ENCODE measurements around the gene TMEM51.

The TMEM51 gene

DNA sequence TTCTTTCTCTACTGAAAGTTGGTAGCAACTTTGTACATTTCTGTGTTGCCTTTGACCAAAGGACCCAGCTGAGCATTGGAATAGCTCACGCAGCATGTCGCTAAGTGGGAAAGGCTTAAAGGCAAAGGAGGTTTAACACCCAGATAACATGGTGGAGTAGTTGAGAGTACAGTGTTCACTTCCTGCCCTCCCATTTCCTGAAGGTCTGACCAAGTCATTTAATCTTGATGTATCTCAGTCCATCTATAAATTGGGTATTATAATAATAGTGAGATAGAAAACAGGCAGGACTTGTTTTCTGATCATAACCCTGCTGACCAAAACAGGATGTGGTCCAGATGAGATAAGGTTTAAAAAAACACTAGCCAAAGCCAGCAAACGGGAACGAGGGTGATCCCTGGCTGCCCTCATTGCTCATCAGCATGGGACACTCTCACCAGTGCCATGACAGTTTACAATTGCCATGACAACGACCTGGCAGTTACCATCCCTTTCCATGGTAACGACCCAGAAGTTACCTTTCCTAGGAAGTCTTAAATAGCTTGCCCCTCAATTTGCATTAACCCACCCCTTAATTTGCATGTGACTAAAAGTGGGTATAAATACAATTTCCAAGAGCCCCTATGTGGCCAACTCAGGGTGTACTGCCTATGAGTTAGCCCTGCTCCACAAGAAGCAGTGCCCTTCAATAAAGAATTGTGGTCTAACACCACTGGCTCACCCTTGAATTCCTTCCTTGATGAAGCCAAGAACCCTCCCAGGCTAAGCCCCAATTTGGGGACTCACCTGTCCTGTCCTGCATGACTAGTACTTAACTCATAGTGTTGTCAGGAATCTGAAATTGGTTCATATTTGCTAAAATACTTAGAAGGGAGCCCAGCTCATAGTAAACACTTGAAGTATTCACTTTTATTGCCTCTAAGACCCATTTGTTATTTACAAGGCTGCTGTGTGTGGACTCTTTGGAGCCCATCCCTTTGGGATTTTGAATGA is 65.0 kb downstream of the TMEM51 start:
- peak; percentile 63 for DNase-seq (ENCODE audit: low spot score)

DNA sequence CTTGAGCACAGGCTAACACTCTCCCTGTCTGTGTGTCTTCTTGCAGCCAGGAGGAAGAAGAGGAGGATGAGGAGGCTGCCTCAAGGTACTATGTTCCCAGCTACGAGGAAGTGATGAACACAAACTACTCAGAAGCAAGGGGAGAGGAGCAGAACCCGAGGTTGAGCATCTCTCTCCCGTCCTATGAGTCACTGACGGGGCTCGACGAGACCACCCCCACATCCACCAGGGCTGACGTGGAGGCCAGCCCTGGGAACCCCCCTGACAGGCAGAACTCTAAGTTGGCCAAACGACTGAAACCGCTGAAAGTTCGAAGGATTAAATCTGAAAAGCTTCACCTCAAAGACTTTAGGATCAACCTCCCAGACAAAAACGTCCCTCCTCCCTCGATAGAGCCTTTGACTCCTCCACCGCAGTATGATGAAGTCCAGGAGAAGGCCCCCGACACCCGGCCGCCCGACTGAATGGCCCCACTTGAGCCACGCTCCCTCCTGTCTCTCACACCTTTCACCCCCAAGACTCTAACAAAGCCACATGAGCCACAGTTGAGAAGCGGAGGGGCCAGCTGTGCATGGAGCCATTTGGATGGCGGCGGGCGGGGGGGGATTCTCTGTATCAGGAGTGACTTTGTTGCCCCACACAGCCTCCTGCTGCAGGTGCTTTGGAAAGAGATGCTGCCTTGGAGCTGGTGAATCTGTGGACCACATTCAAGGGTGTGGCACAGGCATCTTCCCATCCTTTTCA is 65.9 kb downstream of the TMEM51 start:
- no peak for DNase-seq (ENCODE audit: low spot score)

DNA sequence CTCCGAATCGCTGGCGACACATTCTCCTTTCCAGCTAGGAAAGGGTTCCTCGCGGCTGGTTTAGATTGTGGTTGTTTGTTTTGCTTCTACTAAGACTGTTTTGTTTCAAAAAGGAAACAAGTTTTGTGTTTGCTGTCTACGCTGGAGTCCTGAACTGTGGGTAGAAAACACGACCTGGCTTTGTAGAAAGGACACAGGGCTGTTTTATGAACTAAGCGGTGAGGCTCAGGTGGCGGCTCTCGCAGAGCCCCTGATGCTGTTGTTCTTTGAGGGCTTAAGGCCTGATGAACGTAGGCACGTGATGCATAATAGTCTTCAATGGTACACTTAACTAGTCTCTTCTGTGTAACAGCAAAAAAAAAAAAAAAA is 66.5 kb downstream of the TMEM51 start:
- DNase-seq (ENCODE audit: low spot score): no peak

DNA sequence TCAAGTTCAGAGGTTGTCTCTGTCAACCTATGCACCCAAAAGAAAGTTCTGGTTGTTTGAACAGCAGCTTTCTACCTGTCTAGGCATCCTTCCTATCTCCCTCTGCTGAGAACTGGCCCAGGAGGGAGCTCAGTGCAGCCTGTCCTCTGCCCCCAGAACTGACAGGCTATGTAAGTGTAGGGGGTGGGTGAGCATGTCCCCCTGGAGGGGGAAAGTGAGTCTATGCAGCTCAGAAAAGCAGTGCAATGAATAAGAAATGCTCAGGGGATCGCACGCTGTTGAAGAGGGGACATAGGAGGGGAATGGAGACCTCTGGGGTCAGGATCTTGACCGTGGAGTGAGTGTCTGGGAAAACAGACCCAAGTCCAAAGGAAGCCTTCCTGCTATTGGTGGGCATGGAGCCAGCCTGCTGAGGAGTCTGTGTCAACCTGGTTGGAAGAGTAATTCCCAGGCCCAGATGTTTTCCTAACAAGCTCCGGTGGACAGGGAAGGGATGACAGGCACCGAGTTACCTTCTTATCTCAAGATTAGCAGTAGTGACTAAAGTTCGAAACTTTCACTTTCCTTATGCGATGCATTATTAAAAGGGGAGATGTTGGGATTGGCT is 67.4 kb downstream of the TMEM51 start:
- no peak for DNase-seq (ENCODE audit: low spot score)

DNA sequence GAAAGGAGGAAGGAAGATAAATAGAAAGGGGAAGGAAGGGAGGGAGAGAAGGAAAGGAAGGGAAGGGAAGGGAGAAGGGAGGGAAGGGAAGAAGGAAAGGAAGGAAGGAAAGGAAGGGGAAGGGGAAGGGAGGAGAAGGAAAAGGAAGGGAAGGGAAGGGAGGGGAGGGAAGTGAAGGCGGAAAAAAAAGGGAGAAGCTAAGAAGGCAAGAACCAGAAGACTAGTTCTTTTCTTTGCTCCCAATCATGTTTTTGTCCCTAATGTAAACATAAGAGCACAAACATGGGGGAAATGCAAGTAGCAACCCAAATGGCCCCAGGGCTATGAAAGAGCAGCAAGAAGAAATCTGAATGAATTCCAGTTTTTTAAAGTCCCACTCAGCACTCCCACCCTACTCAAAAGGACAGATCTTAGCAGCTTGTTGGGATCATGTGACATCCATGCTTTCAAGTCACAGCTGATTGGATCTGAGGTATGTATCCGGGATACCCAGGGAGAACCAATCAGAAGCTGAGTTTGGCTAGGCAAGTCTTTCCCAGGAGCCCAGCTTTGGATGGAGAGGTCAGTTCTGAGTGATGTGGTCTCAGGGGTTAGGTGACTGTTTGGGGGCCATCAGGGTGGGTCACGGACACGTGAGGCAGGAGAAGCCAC is 69.2 kb downstream of the TMEM51 start:
- DNase-seq (ENCODE audit: low spot score): no peak

DNA sequence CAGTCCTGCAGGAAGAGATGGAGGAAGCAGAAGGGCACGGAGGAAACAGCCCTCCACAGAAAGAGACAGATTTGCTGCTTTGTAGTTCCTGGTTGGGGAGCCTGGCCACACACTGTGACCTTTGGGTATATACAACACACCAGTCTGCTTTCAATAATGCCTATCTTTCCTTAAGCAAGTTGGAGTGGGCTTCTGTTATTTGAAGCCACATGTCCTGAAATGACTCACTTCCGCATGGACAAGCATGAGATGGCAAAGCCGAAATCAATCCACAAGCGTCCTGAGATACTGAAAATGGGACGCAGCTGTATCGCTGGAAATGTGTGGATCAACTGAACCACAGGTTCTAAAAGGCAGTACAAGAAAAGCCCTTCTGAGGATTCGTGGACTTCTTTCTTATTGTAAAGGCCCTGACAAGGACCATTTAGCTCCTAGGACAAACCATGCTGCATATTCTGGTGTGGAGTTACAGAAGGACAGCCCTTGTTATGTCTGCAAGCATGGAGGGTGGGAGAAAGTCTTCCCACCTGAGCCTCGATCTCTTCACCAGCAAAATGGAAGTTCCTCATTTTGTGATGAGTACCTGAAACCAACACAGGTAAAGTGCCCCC is 70.8 kb downstream of the TMEM51 start:
- DNase-seq (ENCODE audit: low spot score): peak; percentile 55

DNA sequence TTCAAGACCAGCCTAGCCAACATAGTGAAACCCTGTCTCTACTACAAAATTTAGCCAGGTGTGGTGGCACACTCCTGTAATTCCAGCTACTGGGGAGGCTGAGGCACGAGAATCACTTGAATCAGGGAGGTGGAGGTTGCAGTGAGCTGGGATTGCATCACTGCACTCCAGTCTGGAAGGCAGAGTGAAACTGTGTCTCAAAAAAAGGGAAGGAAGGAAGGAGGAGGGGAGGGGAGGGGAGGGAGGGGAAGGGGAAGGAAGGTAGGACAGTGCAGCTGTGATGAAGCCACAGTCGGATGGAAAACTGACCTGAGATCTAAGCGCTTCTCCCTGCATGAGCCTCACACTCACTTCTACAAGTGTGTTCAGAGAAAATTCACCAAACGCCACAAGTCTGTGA is 71.4 kb downstream of the TMEM51 start:
- no peak for DNase-seq (ENCODE audit: low spot score)

DNA sequence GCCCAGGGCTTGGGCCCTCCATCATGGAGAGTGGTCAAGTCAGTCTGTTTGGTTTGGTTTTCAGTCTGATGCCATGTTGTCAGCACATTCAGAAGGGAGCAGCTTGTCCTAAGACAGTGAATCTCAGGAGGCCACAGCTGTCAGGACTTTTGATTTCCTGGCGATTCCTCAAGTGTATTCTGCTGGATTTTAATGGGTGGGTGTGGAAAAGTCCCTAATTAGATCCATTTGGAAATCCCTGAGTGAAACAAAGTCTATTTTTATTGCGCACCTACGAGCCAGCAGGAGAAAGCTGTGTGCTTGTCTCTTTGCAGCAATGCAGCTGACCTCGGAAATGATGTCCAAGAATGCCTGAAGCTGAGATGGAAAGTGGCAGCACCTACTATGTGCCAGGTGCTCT is 71.9 kb downstream of the TMEM51 start:
- DNase-seq (ENCODE audit: low spot score): no peak

DNA sequence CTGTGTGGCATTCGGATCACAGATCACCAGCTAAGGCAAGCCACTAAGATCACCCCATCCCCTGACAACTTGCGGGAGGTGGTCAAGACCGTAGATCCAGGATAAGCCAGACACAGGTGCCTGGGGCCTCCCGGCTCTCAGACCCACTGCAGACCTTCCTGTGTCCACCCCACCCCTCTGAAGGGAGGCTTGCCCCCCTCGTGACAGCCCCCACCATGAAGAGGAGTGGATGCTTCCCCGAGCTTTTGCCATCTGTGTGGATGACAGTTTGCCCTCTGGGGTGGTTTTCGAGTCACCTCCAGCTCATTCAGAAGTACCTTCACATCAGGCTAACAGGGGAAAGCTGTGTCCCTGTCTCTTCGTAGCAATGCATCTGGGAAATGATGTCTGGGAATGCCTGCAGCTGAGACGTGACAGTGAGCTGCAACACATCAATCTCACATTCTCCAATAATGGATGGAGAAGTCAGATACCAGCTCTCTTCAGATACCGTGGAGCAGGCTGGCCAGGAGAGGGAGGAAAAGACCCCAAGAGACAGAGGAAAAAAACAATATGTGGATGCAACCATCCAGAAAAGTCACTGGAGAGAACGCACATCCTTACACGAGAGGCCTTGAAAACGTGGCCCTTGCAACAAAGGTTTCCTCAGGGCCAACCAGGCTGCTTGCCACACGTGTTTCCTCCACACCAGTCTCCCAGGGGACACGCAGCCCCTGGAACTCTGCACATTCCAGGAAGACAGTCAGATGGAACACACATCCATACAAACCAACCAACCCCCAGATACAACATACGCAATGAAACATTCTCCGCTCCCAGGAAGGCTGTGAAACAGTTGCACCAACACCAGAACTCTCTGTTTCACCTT is 73.1 kb downstream of the TMEM51 start:
- no peak for DNase-seq (ENCODE audit: low spot score)

DNA sequence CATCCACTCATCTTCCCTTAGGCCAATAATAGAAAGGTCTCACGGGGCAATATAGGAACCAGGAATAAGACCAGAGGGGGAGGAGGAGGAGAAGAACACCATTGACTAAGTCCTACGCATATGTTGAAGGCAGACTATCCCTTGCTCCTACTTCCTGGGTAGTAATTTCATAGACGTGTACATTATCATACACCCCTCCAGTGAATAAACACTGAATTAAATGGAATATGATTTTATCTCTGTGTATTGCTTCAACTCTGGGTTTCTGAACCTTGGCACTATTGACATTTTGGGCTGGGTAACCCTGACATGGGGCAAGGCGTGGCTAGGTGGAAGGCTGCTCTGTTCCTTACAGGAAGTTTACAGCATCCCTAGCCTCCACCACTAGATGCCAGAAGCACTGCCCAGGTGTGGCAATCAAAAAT is 76.2 kb downstream of the TMEM51 start:
- DNase-seq (ENCODE audit: low spot score): no peak

DNA sequence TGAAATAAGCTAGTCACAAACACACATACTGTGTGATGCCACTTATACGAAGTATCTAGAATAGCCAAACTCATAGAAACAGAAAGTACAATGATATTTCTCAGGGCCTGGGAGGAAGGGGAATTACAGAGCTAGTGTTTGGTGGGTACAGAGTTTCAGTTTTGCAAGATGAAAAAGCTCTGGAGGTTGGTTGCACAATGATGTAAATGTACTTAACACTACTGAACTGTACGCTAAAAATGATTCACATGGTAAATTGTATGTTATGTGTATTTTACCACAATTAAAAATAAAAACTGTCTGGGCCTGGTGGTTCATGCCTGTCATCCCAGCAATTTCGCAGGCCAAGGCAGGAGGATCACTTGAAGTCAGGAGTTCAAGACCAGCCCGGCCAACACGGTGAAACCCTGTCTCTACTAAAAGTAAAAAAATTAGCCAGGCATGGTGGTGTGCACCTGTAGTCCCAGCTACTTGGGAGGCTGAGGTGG is 78.2 kb downstream of the TMEM51 start:
- no peak for DNase-seq (ENCODE audit: low spot score)

DNA sequence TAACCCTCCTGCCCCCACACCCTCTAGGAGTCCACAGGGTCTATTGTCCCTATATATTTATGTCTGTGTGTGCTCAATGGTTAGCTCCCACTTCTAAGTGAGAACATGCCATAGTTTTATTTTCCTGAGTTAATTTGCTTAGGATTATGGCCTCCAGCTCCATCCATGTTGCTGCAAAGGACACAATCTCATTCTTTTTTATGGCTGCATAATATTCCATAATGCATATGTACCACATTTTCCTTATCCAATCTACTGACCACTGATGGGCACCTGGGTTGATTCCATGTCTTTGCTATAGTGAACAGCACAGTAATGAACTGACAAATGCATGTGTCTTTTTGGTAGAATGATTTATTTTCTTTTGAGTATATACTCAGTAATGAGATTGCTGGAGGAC is 80.1 kb downstream of the TMEM51 start:
- DNase-seq (ENCODE audit: low spot score): no peak

DNA sequence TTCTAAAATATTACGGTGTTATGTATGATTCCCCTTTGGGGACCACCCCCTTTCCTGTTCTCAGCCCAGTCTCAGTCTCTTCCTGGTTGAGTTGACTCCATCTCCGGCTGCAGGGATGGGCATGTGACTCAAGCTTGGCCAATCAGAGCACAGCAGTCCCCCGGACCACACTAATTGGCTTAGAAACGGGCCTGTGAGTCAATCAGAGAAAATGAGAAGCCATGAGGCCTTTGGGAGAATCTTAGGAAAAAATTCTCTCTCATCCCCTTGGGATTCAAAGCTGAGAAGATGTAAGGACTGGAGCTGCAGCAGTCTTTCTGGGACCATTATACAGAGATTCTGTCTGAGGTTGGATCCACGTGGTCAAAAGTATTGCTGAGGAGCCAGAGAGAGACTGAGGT is 82.8 kb downstream of the TMEM51 start:
- no peak for DNase-seq (ENCODE audit: low spot score)

DNA sequence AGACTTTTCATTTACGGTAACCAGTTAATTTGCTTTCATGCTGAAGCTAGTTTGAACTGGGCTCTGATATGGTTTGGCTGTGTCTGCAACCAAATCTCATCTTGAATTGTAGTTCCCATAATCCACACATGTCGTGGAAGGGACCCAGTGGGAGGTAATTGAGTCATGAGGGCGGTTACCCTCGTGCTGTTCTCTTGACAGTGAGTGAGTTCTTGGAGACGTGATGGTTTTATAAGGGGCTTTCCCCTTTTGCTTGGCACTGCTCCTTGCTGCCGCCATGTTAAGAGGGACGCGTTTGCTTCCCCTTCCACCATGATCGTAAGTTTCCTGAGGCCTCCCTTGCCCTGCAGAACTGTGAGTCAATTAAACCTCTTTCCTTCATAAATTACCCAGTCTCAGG is 83.2 kb downstream of the TMEM51 start:
- no peak for DNase-seq (ENCODE audit: low spot score)

DNA sequence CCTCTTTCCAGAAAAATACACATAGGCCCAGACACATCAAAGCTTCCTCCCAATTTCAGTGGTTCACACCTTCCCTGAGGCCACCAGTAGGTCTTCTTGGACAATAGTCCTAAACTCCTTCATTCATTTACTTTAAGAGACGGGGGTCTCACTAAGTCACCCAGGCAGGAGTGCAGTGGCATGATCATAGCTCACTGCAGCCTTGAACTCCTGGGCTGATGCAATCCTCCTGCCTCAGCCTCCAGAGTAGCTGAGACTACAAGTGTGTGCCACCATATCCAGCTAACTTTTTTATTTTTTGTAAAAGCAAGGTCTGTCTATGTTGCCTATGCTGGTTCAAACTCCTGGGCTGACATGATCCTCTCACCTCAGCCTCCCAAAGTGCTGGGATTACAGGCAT is 85.2 kb downstream of the TMEM51 start:
- DNase-seq (ENCODE audit: low spot score): no peak

DNA sequence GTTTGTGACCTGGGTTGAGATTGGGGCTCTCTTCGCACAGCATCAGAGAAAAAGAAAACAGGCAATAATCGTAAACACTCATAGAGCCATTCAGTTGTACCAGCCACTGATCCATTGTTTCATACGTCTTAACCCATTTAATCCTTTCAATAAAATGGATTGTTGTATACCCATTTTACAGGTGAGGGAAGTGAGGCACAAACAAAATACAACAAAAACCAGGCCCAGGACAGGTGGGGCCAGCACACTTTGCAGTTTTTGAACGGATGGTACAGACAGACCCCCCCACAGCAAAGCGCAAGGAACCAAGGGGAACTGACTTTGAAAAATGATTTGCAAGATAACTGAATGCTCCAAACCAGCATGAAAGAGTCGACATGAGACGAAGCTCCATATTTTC is 89.2 kb downstream of the TMEM51 start:
- DNase-seq (ENCODE audit: low spot score): no peak

DNA sequence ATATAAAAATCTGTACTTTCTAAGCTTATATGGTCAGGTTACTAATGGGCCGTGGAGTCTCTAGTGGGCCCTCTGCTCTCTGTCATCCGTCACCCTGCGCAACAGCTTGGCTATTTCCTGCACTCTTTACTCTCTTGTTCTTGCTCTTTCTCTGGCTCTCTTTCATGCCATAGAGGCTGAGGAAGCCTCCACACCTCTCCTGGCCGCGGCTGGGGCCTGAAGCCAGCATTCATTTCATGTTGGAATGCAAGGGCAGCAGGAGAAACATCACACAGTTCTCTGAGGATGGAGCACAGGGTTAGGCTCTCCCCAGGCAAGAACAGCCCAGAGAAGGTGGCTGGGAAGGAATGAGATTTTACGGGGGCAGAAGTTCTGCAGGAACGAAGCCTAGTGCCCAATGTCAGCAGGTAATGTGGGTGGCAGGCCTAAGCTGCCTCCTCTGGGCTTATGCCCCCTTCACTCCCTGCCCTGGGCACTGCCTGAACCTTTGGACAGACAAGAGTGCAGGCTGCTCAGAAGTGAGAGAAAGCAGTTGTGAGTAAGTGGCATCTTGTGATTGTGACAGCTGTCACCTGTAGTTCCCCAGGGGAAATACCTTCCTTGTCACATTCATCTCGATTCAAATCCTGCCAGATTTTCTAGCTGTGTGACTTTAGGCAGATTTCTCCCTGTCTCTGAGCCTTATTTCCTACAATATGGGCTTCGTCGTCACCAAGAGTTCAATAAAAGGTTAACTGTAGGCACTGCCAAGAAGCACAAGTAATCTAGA is 89.9 kb downstream of the TMEM51 start:
- DNase-seq (ENCODE audit: low spot score): no peak

DNA sequence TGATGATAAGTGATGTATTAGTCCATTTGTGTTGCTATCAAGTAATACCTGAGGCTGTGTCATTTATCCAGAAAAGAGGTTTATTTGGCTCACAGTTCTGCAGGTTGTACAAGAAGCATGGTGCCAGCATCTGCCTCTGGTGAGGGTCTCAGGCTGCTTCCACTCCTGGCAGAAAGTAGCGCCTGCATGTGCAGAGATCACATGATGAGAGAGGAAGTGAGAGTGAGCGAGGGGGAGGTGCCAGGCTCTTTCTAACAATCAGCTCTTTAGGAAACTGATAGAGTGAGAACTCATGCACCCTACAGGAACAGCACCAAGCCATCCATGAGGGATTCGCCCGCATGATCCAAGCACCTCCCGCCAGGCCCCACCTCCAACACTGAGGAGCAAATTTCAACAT is 91.3 kb downstream of the TMEM51 start:
- DNase-seq (ENCODE audit: low spot score): no peak

DNA sequence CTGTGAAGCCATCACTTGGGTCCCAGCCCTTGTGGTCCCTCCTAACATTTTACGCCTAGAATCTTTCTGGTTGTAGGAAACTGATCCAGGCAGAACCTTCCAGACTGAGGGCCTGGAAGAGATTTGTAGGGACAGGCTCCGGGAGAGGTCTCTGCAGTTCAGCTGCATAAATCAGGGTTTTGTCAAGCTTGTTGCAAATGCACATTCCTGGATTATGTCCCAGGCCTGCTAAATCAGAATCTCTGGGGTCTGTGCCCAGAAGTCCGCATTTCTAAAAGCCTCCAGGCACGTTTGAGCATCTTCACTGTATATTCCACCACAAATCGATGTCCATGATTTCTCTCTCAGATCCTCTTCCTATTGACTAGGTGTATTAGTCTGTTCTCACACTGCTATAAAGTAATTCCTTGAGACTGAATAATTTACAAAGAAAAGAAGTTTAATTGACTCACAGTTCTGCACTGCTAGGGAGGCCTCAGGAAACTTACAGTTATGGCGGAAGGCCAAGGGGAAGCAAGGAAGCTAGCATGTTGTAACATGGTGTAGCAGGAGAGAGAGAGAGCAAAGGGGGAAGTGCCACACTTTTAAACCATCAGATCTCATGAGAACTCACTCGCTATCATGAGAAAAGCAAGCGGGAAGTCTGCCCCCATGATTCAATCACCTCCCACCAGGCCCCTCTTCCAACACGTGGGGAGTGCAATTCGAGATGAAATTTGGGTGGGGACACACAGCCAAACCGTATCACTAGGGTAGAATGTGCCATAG is 92.2 kb downstream of the TMEM51 start:
- no peak for DNase-seq (ENCODE audit: low spot score)
